ENCODE results near the gene AP1S1.
"Not testable (repeated sequence)": the region's sequence is repeated elsewhere in the genome, so short reads cannot be mapped to it uniquely, and the experiment has no call there.

Gene AP1S1

DNA sequence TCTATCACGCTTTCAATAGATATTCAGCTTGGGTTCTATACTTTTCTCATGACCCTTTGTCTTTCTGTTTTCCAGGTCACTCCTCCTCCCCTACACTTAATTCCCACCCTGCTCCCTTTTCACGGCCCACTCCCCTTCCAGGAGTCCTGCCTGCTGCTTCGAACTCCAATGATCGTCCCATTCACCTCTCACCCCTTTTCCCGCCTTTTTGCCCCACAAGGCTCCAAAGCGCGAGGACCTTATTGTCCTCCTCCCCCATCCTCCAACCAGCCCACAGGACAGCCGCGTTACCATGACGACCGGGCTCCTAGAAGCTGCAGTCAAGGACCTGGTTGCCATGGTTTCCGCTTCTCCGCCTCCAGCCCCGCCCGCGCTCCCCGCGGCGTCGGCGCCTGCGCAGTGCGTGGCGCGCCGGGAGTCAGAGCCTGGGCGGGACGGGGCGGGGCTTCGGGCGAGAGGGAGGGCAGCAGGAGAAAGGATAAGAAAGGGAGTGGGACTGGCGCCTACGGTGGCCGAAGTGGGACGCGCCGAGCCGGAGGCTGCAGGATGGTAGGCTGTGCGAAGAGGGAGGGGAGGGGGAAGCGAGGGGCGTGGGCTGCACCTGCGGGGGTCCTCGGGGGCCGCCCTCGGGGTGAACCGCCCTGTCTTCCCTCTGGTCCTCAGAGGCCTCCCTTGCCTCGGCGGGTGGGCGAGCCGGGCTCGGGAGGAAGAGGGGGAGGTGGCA is at the start of gene AP1S1:
AP1S1 (plus strand) TSS at position 508 of the 724 bp plus-strand sequence; CDS start at position 547, 39 bp downstream.
- DNase-seq (ENCODE audit: low spot score): peak; percentile 99

DNA sequence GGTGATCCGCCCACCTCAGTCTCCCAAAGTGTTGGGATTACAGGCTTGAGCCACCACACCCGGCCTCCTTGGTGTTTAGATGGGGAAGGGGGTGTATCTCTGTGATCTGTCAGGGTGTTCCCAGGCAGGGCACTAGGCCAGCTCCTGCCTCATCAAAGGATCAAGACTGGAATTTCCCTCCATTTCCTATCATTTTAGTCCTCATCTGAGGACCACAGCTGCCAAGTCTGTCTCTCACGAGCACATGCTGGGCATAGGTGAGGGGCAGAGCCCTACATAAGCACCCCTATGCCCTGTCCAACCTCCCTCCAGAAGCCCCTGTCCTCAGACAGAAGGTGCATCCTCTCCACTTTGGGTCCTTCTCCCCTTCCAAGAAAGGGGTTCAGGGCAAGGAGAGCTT is 49.5 kb upstream of the AP1S1 start:
- DNase-seq (ENCODE audit: low spot score): no peak

DNA sequence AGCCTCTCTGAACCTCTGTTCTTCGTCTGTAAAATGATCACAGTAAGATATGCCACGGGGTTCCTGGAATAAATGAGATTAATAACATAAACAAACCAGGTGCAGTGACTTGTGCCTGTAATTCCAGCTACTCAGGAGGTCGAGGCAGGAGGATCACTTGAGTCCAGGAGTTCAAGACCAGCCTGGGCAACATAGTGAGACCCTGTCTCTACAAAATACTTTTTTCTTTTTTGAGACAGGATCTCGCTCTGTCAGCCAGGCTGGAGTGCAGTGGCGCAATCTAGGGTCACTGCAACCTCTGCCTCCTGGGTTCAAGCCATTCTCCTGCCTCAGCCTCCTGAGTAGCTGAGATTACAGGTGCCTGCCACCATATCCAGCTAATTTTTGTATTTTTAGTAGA is 49.0 kb upstream of the AP1S1 start:
- not testable (repeated sequence) for DNase-seq (ENCODE audit: low spot score)

GRCh38 chr7:101106386-101106785 is 47.9 kb upstream of the AP1S1 start:
- no peak for DNase-seq (ENCODE audit: low spot score)

- DNase-seq (ENCODE audit: low spot score): no peak
Observed at GRCh38 chr7:101108330-101108857, 45.9 kb upstream of the AP1S1 start.

- no peak for DNase-seq (ENCODE audit: low spot score)
Observed at GRCh38 chr7:101108961-101109360, 45.3 kb upstream of the AP1S1 start.

DNA sequence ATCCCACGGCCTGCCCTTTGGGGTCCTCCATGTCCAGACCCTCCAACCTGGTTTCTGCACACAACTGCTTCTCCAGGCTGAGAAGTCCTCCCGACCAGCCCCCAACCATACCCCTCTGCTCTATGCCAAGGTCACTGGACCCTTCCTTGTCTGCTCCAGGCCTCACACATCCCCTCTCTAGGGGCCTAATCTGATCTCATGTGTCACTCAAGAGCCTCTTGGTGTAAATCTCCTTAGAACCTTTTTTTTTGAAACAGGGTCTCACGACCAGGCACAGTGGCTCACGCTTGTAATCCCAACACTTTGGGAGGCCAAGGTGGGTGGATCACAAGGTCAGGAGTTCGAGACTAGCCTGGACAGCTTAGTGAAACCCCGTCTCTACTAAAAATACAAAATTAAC is 44.9 kb upstream of the AP1S1 start:
- DNase-seq (ENCODE audit: low spot score): no peak

DNA sequence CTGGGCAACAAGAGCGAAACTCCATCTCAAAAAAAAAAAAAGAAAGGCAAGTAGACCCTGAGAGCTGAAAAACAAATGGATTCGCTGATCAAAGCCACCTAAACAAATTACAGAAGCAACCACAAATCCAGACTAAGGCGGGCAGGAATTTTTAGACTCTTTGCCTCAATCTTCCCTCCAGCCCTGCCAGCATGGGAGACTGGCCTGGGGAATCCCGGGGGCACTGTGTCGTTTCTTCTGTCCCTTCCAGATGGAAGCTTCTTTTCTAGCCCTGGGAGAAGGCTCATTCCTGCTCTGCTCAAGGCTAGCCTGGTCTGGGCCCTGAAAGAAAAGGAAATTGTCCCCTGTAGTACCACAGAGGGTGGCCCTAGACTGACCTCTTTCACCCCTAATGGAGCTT is 43.0 kb upstream of the AP1S1 start:
- DNase-seq (ENCODE audit: low spot score): no peak

GRCh38 chr7:101112233-101112632 is 42.0 kb upstream of the AP1S1 start:
- DNase-seq (ENCODE audit: low spot score): no peak

- not testable (repeated sequence) for DNase-seq (ENCODE audit: low spot score)
Observed at GRCh38 chr7:101113140-101113539, 41.1 kb upstream of the AP1S1 start.

DNA sequence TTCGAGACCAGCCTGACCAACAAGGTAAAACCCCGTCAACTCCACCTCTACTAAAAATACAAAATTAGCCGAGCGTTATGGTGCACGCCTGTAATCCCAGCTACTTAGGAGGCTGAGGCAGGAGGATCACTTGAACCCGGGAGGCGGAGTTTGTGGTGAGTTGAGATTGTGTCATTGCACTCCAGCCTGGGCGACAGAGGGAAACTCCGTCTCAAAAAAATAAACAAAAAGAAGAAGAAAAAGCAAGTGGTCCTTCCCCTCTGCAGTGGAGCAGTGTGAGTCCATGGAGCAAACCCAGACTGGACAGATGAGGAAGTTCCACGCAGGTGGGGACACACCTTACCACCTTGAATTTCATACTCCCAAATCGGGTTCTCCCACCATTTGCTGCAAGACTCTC is 40.4 kb upstream of the AP1S1 start:
- DNase-seq (ENCODE audit: low spot score): no peak

GRCh38 chr7:101114492-101114891 is 39.8 kb upstream of the AP1S1 start:
- no peak for DNase-seq (ENCODE audit: low spot score)

- no peak for DNase-seq (ENCODE audit: low spot score)
Observed at GRCh38 chr7:101115215-101115614, 39.1 kb upstream of the AP1S1 start.

GRCh38 chr7:101116898-101117297 is 37.4 kb upstream of the AP1S1 start:
- DNase-seq (ENCODE audit: low spot score): no peak

DNA sequence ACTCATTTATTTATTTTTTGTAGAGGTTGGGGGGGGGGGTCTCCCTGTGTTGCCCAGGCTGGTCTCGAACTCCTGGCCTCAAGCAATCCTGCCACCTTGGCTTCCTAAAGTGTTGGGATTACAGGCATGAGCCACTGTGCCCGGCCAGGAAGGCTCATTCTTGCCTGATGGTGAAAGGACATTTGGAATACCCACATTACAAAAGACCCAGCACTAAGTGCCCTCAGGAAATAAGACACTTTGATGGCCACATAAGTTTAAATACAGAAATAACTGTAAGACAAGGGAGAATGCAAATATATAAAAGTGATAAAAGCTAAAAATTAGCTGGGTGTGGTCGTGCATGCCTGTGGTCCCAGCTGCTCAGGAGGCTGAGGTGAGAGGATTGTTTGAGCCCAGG is 35.4 kb upstream of the AP1S1 start:
- no peak for DNase-seq (ENCODE audit: low spot score)

GRCh38 chr7:101119876-101120275 is 34.4 kb upstream of the AP1S1 start:
- no peak for DNase-seq (ENCODE audit: low spot score)

GRCh38 chr7:101120315-101120714 is 34.0 kb upstream of the AP1S1 start:
- no peak for DNase-seq (ENCODE audit: low spot score)

DNA sequence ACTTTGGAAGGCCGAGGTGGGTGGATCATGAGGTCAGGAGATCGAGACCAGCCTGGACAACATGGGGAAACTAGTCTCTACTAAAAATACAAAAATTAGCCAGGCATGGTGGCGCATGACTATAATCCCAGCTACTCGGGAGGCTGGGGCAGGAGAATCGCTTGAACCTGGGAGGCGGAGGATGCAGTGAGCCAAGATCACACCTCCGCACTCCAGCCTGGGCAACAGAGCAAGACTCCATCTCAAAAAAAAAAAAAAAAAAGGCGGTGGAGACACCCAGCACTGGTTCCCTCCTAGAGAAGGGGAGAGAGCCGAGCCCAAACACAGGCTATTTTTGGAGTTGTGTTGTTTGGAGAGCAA is 32.7 kb upstream of the AP1S1 start:
- not testable (repeated sequence) for DNase-seq (ENCODE audit: low spot score)

GRCh38 chr7:101121991-101122932 is 32.0 kb upstream of the AP1S1 start:
- DNase-seq (ENCODE audit: low spot score): peak; percentile 84

DNA sequence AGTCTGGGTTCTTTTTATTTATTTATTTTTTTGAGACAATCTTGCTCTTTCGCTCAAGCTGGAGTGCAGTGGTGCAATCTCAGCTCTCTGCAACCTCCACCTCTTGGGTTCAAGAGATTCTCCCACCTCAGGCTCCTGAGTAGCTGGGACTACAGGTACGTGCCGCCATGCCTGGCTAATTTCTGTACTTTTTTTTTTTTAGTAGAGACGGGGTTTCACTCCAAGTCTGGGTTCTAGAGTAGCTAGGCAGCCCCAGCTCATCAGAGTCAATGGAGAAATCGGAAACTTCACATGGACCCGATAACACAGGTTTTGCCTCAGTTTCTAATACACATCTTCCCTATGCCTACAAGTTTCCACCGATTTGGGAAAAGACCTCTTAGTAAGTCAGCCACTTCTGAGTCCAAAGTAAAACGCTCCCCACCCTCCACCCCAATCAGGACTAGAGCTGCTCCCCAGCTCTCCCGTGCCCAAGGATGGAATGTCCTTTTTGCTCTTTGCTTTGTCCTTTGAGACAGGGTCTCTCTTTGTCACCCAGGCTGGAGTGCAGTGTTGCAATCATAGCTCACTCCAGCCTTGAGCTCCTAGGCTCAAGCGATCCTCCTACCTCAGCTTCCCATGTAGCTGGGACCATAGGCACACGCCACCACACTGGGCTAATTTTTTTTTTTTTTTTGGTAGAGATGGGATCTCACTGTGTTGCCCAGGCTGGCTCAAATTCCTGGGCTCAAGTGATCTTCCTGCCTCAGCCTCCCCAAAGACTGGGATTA is 31.2 kb upstream of the AP1S1 start:
- DNase-seq (ENCODE audit: low spot score): no peak

- DNase-seq (ENCODE audit: low spot score): no peak
Observed at GRCh38 chr7:101123703-101124068, 30.6 kb upstream of the AP1S1 start.

- DNase-seq (ENCODE audit: low spot score): peak; percentile 56
Observed at GRCh38 chr7:101124376-101125056, 29.8 kb upstream of the AP1S1 start.
